Activated naive CD4-positive, alpha-beta T cell treated with anti-CD3 and anti-CD28 coated beads for 36 hours (primary cell): ENCODE data around the gene ASIC2. TPM values are rescaled to one million over a fixed set of nuclear protein-coding genes. Genes with fewer than 3 reads are reported as not detected.

ENCODE experiments used
- CTCF ChIA-PET: fragments of 350-600 bp; sonication (Branson Sonifier 250); formaldehyde crosslinking; loops from one replicate; lab custom pipeline; 2021; ENCODE audit warnings: antibody characterized with exemption; lab: Charles Lee
- DNase-seq: peaks from one replicate; pipeline ENCODE4 v3.0.0-alpha.2; 2020
- H3K27ac Mint-ChIP-seq: one replicate; pipeline ENCODE4 v1.8.0; 2021; ENCODE audit warnings: mild to moderate bottlenecking, mixed read lengths
- H3K27me3 Mint-ChIP-seq: one replicate; pipeline ENCODE4 v1.8.0; 2021; ENCODE audit warnings: low read depth, mixed read lengths
- H3K36me3 Mint-ChIP-seq: one replicate; pipeline ENCODE4 v1.8.0; 2021; ENCODE audit warnings: low read depth, mixed read lengths
- H3K4me1 Mint-ChIP-seq: one replicate; pipeline ENCODE4 v1.8.0; 2021; ENCODE audit warnings: low read depth, mixed read lengths
- H3K4me3 Mint-ChIP-seq: one replicate; pipeline ENCODE4 v1.8.0; 2021; ENCODE audit warnings: mild to moderate bottlenecking, moderate library complexity, mixed read lengths
- H3K9me3 Mint-ChIP-seq: one replicate; pipeline ENCODE4 v1.8.0; 2021; ENCODE audit warnings: mixed read lengths
- intact Hi-C: fragments of 100-400 bp; cut with micrococcal nuclease; formaldehyde crosslinking; loops from one replicate; pipeline ENCODE4 v1.15.1; 2023
- total RNA-seq, 2 experiments: library from RNA; stranded (reverse); gene quantifications; one replicate each; pipeline ENCODE4 v1.2.3, GENCODE V29; 2021

ASIC2 gene
- total RNA-seq, 2 experiments from 2014 or later = not detected

DNA sequence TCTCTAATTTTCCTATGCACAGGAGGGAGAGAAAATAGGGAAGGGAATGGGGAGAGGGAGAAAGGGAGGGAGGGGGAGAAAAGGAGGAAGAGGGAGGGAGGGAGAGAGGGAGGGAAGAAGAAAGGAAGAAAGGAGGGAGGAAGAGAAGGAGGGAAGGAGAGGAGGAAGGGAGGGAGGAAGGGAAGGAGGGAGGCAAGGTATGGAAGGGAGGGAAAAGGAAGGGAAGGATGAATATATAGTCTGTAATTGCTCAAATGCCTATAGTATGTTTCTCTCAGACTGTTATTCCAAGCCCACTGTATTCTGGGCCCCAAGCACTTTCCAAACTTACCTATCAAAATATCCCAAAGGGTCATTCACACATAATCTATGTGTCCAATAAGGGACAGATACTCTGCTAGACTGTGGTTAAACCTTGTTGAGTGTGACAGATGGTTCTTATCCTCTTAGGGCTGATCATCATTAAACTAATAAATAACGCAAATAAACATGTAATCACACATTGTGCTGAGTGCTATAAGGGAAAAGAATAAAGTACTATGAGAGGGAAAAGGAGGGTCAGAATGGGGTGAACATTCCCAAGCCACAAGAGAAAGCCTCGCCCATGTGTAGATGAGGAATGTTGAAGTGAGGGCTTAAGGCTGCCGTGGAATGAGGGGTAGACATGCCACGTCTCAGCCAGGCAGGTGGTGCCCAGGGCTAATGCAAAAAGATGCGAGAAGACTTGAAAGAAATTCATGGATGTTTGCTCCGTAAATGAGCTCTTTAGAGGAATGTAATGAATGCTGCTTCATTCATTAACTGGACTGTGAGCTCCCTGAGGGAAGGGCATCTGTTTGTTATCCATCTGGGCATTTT lies 30.6 kb downstream of the ASIC2 start:
- H3K27ac Mint-ChIP-seq = no peak overlapping the region
- DNase-seq = no peak
- intact Hi-C loops = no loop called here
- no peaks in the 10 kb centered on the region for H3K36me3 Mint-ChIP-seq
- no peak overlapping the region for H3K4me3 Mint-ChIP-seq
- H3K27me3 Mint-ChIP-seq = peaks cover 10% of the 10 kb centered on the region
- H3K4me1 Mint-ChIP-seq = no peaks in the 10 kb centered on the region
- no peaks in the 10 kb centered on the region for H3K9me3 Mint-ChIP-seq
- CTCF ChIA-PET = no interaction called here

DNA sequence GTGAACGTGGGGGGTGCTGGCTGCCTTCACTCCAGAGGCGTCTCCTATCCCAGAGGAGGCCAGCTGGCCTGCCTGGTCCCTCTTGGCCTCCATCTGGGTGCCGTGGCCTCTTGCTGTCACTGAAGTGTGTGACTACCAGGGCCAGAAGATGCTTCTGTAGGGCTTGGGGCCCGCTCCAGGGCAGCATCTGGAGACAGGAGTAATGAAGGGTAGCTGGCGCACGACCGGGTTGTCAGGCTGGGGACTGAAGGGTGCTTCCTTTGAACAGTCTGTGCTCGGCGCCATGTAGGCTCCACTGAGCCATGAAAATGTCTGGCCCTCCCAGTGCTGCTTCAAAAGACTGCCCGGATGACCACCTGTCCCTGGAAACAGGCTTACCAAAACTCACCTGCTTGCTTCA lies 31.3 kb downstream of the ASIC2 start:
- Mint-ChIP-seq H3K36me3 (no peaks in the 10 kb centered on the region), H3K9me3 (no peaks in the 10 kb centered on the region), H3K27ac (no peak overlapping the region), H3K4me3 (no peak overlapping the region), H3K4me1 (no peaks in the 10 kb centered on the region), H3K27me3 (peaks cover 10% of the 10 kb centered on the region)
- DNase-seq = no peak
- intact Hi-C loops = no loop called here
- CTCF ChIA-PET = no interaction called here

DNA sequence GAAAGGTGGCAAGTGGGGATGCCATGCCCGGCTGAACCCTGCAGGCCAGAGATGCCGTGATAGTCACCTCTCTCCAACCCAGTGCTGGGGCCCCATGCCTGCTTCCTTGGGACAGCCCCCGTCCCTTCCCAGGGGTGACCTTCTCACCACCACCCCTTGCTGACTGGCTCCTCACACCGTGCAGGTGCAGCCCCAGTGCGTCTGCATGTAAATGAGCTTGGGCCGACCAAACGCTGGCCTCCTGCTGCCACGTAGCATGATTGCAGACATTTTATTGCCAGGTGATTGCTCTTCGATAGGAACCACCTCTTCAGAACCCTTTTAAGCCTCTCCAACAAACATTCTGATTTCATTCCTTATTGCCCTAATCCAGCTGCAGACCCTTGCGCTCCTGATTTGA lies 32.5 kb downstream of the ASIC2 start:
- H3K36me3 Mint-ChIP-seq = no peaks in the 10 kb centered on the region
- CTCF ChIA-PET = no interaction called here
- intact Hi-C loops = no loop called here

DNA sequence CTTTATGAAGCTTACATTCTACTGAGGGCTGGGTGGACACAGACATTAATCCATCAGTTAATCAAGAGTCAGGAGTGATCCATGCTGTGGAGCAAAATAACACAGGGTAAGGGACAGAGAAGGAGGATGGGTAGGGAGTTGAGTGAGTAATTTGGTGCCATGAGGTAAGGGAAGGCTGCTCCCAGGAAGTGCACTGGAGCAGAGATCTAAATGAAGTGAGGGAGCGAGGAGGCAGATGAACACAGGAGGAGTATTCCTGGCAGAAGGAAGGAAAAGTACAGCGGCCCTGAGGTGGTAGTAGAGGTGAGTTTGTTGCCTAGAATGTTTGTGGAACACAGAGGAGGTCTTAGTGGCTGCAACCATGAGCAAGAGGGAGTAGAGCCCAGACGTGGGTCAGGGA lies 34.8 kb downstream of the ASIC2 start:
- CTCF ChIA-PET = no interaction called here
- no peaks in the 10 kb centered on the region for H3K36me3 Mint-ChIP-seq
- peaks cover 6% of the 10 kb centered on the region for H3K27me3 Mint-ChIP-seq
- intact Hi-C loops = no loop called here
- H3K4me1 Mint-ChIP-seq = no peaks in the 10 kb centered on the region
- no peak overlapping the region for H3K4me3 Mint-ChIP-seq
- no peak overlapping the region for H3K27ac Mint-ChIP-seq
- no peak for DNase-seq
- no peaks in the 10 kb centered on the region for H3K9me3 Mint-ChIP-seq

More for the DNA sequence above, 32.5 kb downstream of the ASIC2 start:
- Mint-ChIP-seq H3K27me3 (peaks cover 6% of the 10 kb centered on the region), H3K9me3 (no peaks in the 10 kb centered on the region), H3K27ac (no peak overlapping the region), H3K4me3 (no peak overlapping the region), H3K4me1 (no peaks in the 10 kb centered on the region)
- no peak for DNase-seq

DNA sequence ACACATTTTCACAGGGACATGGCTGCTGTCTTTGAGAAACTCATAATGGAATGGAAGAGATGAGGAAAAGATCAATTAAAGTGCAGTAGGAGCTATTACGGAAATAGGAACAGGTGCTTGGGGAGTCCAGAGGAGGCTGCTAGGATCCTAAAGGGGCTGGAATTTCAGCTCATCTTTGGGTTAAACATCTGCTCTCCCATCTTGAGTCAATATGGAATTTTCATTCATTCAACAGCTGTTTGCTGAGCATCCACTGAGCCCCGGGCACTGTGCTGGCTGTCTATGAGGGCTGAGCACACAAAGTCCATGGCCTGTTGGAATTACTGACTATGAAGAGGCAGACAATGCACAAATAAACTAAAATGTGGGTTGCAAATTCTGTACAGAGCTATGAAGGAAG lies 47.9 kb downstream of the ASIC2 start:
- H3K36me3 Mint-ChIP-seq = no peaks in the 10 kb centered on the region
- H3K4me3 Mint-ChIP-seq = no peak overlapping the region
- peaks cover 3% of the 10 kb centered on the region for H3K27me3 Mint-ChIP-seq
- H3K4me1 Mint-ChIP-seq = no peaks in the 10 kb centered on the region
- no peaks in the 10 kb centered on the region for H3K9me3 Mint-ChIP-seq
- CTCF ChIA-PET = no interaction called here
- no peak overlapping the region for H3K27ac Mint-ChIP-seq
- intact Hi-C loops = no loop called here
- no peak for DNase-seq

DNA sequence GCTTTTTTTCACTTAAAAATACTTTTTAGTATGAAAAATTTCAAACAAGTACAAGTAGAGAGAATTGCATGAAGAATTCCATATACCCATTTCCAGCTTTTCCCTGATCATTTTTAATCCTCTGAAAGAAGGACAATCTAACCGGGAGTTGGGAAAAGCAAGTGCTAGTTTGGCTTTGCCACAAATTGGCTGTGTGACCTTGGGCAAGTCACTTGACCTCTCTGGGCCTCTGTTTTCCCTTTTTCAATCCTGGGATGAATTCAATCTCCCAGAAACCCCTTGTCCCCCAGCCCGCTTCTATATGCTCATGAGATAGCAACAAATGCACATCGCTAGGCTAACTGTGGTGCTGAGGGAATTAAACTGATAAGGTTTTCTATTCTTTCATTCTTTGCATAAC lies 49.4 kb downstream of the ASIC2 start:
- CTCF ChIA-PET = no interaction called here
- H3K27ac Mint-ChIP-seq = no peak overlapping the region
- H3K4me1 Mint-ChIP-seq = no peaks in the 10 kb centered on the region
- H3K36me3 Mint-ChIP-seq = no peaks in the 10 kb centered on the region
- peaks cover 3% of the 10 kb centered on the region for H3K27me3 Mint-ChIP-seq
- no peak for DNase-seq
- no peak overlapping the region for H3K4me3 Mint-ChIP-seq
- intact Hi-C loops = no loop called here
- H3K9me3 Mint-ChIP-seq = no peaks in the 10 kb centered on the region

DNA sequence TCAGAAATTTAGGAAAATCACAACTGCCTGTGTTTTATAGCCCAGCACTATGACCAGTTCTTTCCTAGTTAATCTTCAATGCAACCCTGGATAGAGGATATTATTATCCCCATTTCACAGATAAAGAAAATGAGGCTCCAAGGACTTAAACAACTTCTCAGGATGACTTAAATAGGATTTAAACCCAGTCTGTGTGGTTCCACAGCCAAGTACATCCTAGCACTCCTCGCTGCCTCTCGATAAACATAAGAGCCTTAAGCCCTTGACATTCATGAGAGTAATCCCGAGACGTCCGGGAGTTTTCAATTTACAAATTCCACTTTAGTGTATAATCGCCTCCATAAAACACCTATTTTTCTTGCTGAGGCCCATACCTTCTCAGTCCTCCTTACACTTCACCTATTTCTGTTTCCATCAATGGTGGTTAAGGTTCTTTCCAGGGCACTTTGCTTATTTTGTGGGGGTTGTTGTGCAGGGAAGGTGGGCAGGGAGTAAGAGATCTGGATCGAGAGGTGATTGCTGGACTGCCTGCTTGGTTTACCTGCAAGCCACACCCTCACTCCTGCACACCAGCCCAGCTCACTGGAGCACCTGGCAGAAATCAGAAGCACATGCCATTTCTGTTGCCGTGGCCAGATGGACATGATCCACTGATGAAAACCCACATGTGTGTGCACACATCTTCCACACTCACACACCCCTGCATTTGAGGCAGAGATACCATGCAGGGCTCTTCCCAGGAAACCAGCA lies 50.5 kb downstream of the ASIC2 start:
- DNase-seq = no peak
- intact Hi-C loops = no loop called here
- Mint-ChIP-seq H3K4me1 (no peaks in the 10 kb centered on the region), H3K27ac (no peak overlapping the region), H3K27me3 (peaks cover 2% of the 10 kb centered on the region), H3K9me3 (no peaks in the 10 kb centered on the region), H3K36me3 (no peaks in the 10 kb centered on the region), H3K4me3 (no peak overlapping the region)
- CTCF ChIA-PET = no interaction called here

DNA sequence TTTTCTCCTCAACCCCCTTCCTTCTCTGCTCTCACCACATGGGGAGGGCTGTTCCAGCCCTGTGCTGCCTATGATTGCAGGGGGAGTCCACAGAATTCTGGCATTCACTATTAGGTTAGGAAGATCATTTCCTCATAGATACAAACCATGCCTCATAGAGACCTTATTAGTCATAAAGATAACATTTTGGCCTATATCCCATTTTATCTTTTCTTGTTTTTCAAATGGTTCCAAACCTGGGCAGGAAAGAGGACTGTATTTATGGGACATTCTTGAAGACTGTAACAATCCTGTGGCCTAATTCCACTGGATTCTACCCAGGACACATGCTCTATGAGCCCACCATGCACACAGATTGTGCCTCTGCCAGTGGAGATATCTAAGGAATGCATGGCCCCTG lies 51.7 kb downstream of the ASIC2 start:
- intact Hi-C loops = no loop called here
- Mint-ChIP-seq H3K36me3 (no peaks in the 10 kb centered on the region), H3K27me3 (peaks cover 2% of the 10 kb centered on the region), H3K27ac (no peak overlapping the region), H3K4me3 (no peak overlapping the region), H3K9me3 (no peaks in the 10 kb centered on the region), H3K4me1 (no peaks in the 10 kb centered on the region)
- DNase-seq = no peak
- CTCF ChIA-PET = no interaction called here

DNA sequence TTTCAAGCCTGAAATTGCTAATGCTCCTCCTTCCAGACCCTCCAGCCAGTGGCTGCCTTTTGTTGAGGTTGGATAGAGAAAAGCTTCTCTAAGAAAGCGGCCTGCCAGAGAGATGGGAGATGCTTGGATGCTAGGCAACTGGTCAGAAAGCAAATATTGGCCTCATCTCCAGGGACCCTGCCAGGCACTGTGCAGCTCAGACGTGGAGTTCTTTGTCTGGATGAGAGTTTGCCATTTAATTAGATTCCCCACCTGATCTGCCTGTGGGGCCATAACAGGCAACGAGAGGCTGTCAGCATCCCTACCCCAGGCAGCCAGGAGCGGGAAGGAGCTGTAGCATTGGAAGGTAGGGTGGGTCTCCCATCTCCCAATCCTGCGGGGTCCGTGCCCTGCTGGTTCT lies 52.7 kb downstream of the ASIC2 start:
- H3K27me3 Mint-ChIP-seq = peaks cover 2% of the 10 kb centered on the region
- H3K4me3 Mint-ChIP-seq = no peak overlapping the region
- no peaks in the 10 kb centered on the region for H3K4me1 Mint-ChIP-seq
- no peaks in the 10 kb centered on the region for H3K9me3 Mint-ChIP-seq
- intact Hi-C loops = no loop called here
- H3K27ac Mint-ChIP-seq = no peak overlapping the region
- no peaks in the 10 kb centered on the region for H3K36me3 Mint-ChIP-seq
- CTCF ChIA-PET = no interaction called here
- DNase-seq = no peak

DNA sequence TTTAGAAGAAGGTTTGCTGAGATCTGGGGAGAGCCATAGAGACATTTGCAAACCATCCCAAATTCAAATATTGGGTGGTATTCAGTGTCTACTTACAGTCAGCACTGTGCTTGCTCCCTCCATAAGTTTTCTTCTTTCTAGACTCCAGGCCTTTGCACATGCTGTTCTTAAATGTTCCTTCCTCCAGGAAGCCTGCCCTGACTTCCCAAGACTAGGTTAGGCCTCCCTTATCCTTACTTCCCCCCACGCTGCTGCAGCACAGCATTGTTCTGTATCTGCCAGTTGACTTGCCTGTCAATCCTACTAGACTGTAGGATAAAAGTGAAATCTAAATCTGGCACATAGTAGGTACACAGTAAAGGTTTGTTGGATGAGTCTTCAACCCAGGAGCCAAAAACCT lies 53.4 kb downstream of the ASIC2 start:
- H3K27me3 Mint-ChIP-seq = peaks cover 2% of the 10 kb centered on the region
- intact Hi-C loops = no loop called here
- no peak overlapping the region for H3K27ac Mint-ChIP-seq
- CTCF ChIA-PET = no interaction called here
- no peaks in the 10 kb centered on the region for H3K36me3 Mint-ChIP-seq
- DNase-seq = no peak
- H3K4me1 Mint-ChIP-seq = no peaks in the 10 kb centered on the region
- H3K4me3 Mint-ChIP-seq = no peak overlapping the region
- no peaks in the 10 kb centered on the region for H3K9me3 Mint-ChIP-seq

DNA sequence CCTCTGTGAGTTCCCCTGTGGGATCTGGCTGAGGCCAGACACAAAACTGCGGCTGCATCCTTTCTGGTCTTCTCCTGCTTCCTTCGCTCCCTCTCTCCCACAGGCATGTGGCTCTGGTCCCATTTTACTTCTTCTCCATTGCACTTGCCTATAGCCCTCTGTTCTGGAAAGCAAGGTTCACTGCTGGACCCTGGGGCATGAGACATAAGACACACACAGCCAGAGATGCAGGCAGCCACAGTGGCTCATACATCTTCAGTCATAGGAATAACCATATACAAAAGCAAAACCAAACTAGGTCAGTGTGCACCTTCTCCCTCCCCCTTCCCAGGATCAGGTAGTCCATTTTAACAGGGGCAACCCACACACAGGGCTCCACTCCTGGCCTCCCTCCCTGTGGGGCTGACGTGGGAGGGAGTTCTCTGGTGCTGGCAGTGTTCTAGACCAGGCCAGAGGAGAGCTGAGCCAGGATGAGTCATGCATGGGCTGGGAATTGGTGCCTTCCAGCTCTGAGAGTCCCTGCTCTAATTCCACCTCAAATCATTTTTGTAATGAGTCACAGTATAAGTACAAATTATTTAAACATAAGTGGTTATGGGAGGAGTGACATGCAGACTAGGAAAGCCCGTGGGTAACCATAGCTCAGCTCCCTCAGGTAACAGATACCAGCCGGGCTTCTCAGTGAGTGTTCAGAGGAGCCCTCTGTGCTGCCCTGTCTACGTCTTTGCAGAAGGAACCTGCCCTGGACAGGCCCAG lies 58.0 kb downstream of the ASIC2 start:
- H3K4me3 Mint-ChIP-seq = no peak overlapping the region
- intact Hi-C loops = no loop called here
- no peak overlapping the region for H3K27ac Mint-ChIP-seq
- no peaks in the 10 kb centered on the region for H3K4me1 Mint-ChIP-seq
- no peaks in the 10 kb centered on the region for H3K9me3 Mint-ChIP-seq
- H3K27me3 Mint-ChIP-seq = peaks cover 2% of the 10 kb centered on the region
- H3K36me3 Mint-ChIP-seq = no peaks in the 10 kb centered on the region
- CTCF ChIA-PET = no interaction called here
- peak; percentile 5 for DNase-seq

DNA sequence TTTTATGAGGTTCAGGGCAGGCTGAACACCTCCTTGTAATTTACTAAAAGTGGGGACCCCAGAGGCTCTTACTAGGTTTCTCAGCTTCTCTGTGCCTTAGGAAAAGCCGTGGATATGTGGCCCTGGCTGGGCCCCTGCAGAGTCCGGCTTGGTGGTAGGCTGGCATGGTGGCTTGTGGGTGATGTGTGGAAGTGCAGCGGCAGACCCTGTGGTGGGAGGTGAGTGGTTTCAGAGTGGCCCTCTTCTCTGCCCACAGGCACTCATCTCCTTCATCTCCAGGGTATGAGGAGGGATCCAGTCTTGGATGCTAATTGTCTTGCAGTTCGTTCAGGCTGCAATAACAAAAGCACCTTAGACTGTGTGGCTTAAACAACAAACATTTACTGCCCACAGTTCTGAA lies 58.9 kb downstream of the ASIC2 start:
- CTCF ChIA-PET = no interaction called here
- H3K4me3 Mint-ChIP-seq = no peak overlapping the region
- no peak overlapping the region for H3K27ac Mint-ChIP-seq
- no peak for DNase-seq
- H3K27me3 Mint-ChIP-seq = peaks cover 4% of the 10 kb centered on the region
- H3K9me3 Mint-ChIP-seq = no peaks in the 10 kb centered on the region
- H3K36me3 Mint-ChIP-seq = no peaks in the 10 kb centered on the region
- intact Hi-C loops = no loop called here
- H3K4me1 Mint-ChIP-seq = no peaks in the 10 kb centered on the region
